Measurements from ENCODE around the gene SCD.

SCD gene

GRCh38 chr10:100401631-100402328, 54.7 kb downstream of the SCD start:
- no peak for DNase-seq

- DNase-seq = no peak
These were observed 56.7 kb downstream of the SCD start for GRCh38 chr10:100403734-100404133.

- DNase-seq = no peak
These were observed 66.1 kb downstream of the SCD start for GRCh38 chr10:100413173-100413572.
